Lower leg skin (tissue), 4 donors: ENCODE data around the gene PRRX2. TPM values are rescaled to one million over a fixed set of nuclear protein-coding genes. Genes with fewer than 3 reads are reported as not detected.

Source experiments
- DNase-seq, 2 donors: peaks; one replicate each; pipeline ENCODE4 v3.0.0-alpha.2; 2019; ENCODE audit warnings: low spot score in 2 of 2
- H3K4me3 ChIP-seq: fragments of 200-600 bp; sonication (generic); 2 replicates; pipeline ENCODE4 v1.5.1; 2017; ENCODE audit warnings: mild to moderate bottlenecking, low read depth; ENCODE audit not compliant: poor library complexity, severe bottlenecking
- POLR2A ChIP-seq, 2 donors: fragments of 450-650 bp; IDR thresholded peaks; one replicate each; pipeline ENCODE4 v1.6.1; 2016 to 2017; ENCODE audit warnings: antibody characterized with exemption in 2 of 2, mild to moderate bottlenecking in 1 of 2, moderate library complexity in 1 of 2
- WGBS, 2 donors: methylation state at CpG; one replicate each; pipeline ENCODE4 v1.1.5; 2018; 5-methylcytosine and 5-hydroxymethylcytosine counted together
- intact Hi-C: fragments of 100-400 bp; cut with DNase I; formaldehyde crosslinking; loops from one replicate; pipeline ENCODE4 v1.15.0; 2023; ENCODE audit warnings: low total_unique reads
- total RNA-seq, 4 donors: library from RNA; depleted of rRNA; stranded (reverse); fragments of >200 nt; gene quantifications; one replicate each; pipeline ENCODE4 v1.1.0, GENCODE V29; 2016
- TF ChIP-seq, protein P1 (sequence below), 3 donors: fragments of 450-650 bp; IDR thresholded peaks; one replicate each; pipeline ENCODE4 v1.5.1; 2016; ENCODE audit warnings: antibody characterized with exemption in 3 of 3, mild to moderate bottlenecking in 3 of 3, moderate library complexity in 2 of 3

The PRRX2 gene
- total RNA-seq, 4 donors from 2014 or later: 10.7 to 24.1 (median 16.6) TPM

GRCh38 chr9:129639034-129639630, 26.3 kb upstream of the PRRX2 start:
- no peak for TF ChIP-seq POLR2A (IDR thresholded peaks at IDR 0.05)
- TF ChIP-seq, protein P1, sequence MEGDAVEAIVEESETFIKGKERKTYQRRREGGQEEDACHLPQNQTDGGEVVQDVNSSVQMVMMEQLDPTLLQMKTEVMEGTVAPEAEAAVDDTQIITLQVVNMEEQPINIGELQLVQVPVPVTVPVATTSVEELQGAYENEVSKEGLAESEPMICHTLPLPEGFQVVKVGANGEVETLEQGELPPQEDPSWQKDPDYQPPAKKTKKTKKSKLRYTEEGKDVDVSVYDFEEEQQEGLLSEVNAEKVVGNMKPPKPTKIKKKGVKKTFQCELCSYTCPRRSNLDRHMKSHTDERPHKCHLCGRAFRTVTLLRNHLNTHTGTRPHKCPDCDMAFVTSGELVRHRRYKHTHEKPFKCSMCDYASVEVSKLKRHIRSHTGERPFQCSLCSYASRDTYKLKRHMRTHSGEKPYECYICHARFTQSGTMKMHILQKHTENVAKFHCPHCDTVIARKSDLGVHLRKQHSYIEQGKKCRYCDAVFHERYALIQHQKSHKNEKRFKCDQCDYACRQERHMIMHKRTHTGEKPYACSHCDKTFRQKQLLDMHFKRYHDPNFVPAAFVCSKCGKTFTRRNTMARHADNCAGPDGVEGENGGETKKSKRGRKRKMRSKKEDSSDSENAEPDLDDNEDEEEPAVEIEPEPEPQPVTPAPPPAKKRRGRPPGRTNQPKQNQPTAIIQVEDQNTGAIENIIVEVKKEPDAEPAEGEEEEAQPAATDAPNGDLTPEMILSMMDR (IDR thresholded peaks at IDR 0.05): no peak
- intact Hi-C loops: loop anchor here (5.0 kb wide), 1 partner anchor 138 kb away; no protein-coding TSS in a partner anchor
- H3K4me3 ChIP-seq: no peak overlapping the region
- no peak for DNase-seq
- WGBS, 2 donors: 85 to 88% methylated on average over 16 to 17 of the region's 17 CpGs

GRCh38 chr9:129639756-129640085, 25.7 kb upstream of the PRRX2 start:
- TF ChIP-seq, protein P1 (IDR thresholded peaks at IDR 0.05): no peak
- no peak for TF ChIP-seq POLR2A (IDR thresholded peaks at IDR 0.05)
- H3K4me3 ChIP-seq: no peak overlapping the region
- WGBS, 2 donors: 37 to 50% methylated on average over 9 to 11 of the region's 12 CpGs
- intact Hi-C loops: loop anchor here (5.0 kb wide), 2 partner anchors 138 to 148 kb away; no protein-coding TSS in a partner anchor
- DNase-seq: no peak

DNA sequence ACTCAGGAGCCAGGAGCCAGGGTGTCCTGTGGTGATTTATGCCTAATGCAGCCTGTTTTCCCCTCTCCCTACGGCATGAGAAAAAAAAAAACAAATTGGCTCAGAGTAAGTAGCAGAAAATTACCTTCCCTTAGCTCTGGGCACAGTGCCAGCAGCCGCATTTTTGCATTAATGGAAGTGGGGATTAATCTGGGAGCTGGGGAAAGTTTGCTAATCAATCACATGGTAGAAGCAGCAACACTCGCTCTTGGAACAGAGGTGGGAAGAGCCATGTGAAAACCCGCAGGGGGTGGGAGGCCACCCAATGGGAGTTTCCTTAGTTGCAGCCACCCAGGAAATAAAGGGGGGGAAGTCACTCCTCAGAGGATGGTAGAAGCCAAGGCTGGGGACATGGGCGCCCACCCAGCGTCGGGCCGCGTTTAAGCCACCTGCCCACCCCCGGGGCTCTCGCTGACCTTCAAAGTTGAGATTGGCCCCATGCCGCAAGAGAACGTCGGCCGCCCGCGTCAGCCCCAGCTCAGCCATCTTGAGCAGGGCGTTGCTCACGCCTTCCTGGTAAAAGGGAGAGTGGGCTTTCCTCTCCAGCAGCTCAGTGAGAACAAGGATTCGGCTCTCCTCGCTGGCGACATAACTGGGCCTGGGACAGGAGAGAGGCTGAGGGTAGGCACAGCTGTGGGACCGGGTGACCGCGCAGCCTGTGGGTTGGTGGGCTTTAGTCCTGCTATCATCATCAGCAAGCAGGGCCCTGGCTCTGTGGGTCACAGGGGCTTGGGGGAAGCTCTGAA, 25.2 kb upstream of the PRRX2 start:
- H3K4me3 ChIP-seq: no peak overlapping the region
- TF ChIP-seq POLR2A (IDR thresholded peaks at IDR 0.05): no peak
- TF ChIP-seq, protein P1 (IDR thresholded peaks at IDR 0.05): no peak
- whole genome bisulfite sequencing, 2 donors: 50% methylated on average over 24 to 25 of the region's 25 CpGs
- intact Hi-C loops: loop anchor here (5.0 kb wide), 1 partner anchor 147 kb away; no protein-coding TSS in a partner anchor
- no peak for DNase-seq

GRCh38 chr9:129640871-129641749, 24.3 kb upstream of the PRRX2 start:
- DNase-seq: no peak
- H3K4me3 ChIP-seq: peak overlapping the region; percentile 80
- intact Hi-C loops: loop anchor here (5.0 kb wide), 1 partner anchor 146 kb away; no protein-coding TSS in a partner anchor
- TF ChIP-seq, protein P1 (IDR thresholded peaks at IDR 0.05): no peak
- 11 to 13% methylated on average over 38 to 44 of the region's 44 CpGs for WGBS, 2 donors

DNA sequence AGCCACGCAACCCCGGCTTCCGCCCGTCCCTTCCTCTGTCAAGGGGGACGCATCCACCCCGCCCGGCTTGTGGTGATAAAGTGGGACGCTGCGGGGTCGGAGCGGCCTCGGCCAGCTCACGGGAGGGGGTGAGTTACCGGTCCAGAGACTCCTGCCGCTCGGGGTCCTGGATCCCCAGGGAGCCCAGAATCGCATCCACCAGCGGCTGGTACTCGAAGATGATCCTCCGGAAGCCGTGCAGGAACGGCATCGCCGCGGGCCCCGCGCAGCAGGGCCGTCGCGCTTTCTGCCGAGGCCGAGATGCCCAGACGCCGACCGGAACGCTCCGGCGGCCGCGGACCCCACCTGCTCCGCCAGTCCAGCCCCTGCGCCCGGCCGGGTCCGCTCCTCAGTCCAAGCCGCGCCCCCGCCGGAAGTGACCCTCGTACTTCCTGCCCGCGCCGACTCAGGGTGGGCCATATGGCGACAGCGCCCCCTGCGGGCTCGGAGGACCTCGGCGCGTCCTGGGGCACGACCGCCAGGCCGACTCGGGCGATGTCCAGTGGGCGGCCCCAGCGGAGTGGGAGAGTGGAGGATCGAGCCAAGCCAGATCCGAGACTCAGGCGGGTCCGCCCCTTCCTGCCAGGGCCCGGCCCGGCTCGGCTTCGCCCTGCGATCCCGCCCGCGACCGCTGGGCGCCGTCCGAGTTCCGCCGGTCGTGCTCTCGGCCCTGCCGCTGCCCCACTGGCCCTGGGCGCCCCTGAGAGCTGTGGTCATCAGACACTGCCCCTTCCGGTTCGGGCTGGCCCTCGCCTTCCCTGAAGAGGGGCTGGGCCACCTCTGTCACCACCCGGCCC, 23.5 kb upstream of the PRRX2 start, which contains the start of gene ASB6:
TSS of gene ASB6 (minus strand) at position 402 of the 836 bp plus-strand sequence. CDS start at position 250, 152 bp downstream.
- DNase-seq: peak; percentile 94 to 99
- H3K4me3 ChIP-seq: peak within 1 kb of the TSS; percentile 80
- WGBS, 2 donors: 0 to 1% methylated on average over 34 to 58 of the region's 93 CpGs
- intact Hi-C loops: loop anchor here (5.0 kb wide), 1 partner anchor 145 kb away; no protein-coding TSS in a partner anchor
- TF ChIP-seq, protein P1 (IDR thresholded peaks at IDR 0.05): peak in 1 of 3 donors; percentile 100
- TF ChIP-seq POLR2A (IDR thresholded peaks at IDR 0.05): no peak
